Measurements from ENCODE around the gene ANKS1B. TPM values are rescaled to one million over a fixed set of nuclear protein-coding genes. Genes with fewer than 3 reads are reported as not detected.

ANKS1B gene
- total and polyA plus RNA-seq, 7 donors, result 1.0 to 57.3 (median 30.1) TPM; not detected in 1

GRCh38 chr12:99287136-99287535 lies 697.6 kb downstream of the ANKS1B start:
- no peak for DNase-seq
- Histone ChIP-seq H3K4me3 (no peak overlapping the region), H3K4me1 (no peaks in the 10 kb centered on the region), H3K36me3 (no peaks in the 10 kb centered on the region), H3K9me3 (peaks cover 0 to 9% (median 5%) of the 10 kb centered on the region in 4 donors), H3K27me3 (no peaks in the 10 kb centered on the region), H3K27ac (no peak overlapping the region)
- WGBS, 2 donors, result 80 to 86% methylated on average over 1 of the region's 1 CpG
- TF ChIP-seq POLR2A (IDR thresholded peaks at IDR 0.05), result no peak
- TF ChIP-seq EP300 (IDR thresholded peaks at IDR 0.05), result no peak
- TF ChIP-seq CTCF (IDR thresholded peaks at IDR 0.05), result no peak
- TF ChIP-seq POLR2AphosphoS5 (IDR thresholded peaks at IDR 0.05), result no peak
- intact Hi-C loops (cut with DNase I), result no loop called here

- H3K4me3 ChIP-seq, result no peak overlapping the region
- no peak for DNase-seq
- WGBS, 2 donors, result 90% methylated on average over 1 of the region's 1 CpG
- H3K4me1 ChIP-seq, result no peaks in the 10 kb centered on the region
- H3K27ac ChIP-seq, result no peak overlapping the region
- H3K9me3 ChIP-seq, result no peaks in the 10 kb centered on the region
- H3K36me3 ChIP-seq, result no peaks in the 10 kb centered on the region
- no peak for TF ChIP-seq CTCF (IDR thresholded peaks at IDR 0.05)
- TF ChIP-seq EP300 (IDR thresholded peaks at IDR 0.05), result no peak
- TF ChIP-seq POLR2AphosphoS5 (IDR thresholded peaks at IDR 0.05), result no peak
- no peak for TF ChIP-seq POLR2A (IDR thresholded peaks at IDR 0.05)
- intact Hi-C loops (cut with DNase I), result no loop called here
- H3K27me3 ChIP-seq, result no peaks in the 10 kb centered on the region
Measured at GRCh38 chr12:99284161-99284560, 700.6 kb downstream of the ANKS1B start.

GRCh38 chr12:99282624-99283023 lies 702.1 kb downstream of the ANKS1B start:
- WGBS, 2 donors, result 68 to 69% methylated on average over 5 of the region's 5 CpGs
- TF ChIP-seq POLR2AphosphoS5 (IDR thresholded peaks at IDR 0.05), result no peak
- TF ChIP-seq POLR2A (IDR thresholded peaks at IDR 0.05), result no peak
- TF ChIP-seq EP300 (IDR thresholded peaks at IDR 0.05), result no peak
- no peak for TF ChIP-seq CTCF (IDR thresholded peaks at IDR 0.05)
- H3K9me3 ChIP-seq, result no peaks in the 10 kb centered on the region
- no peaks in the 10 kb centered on the region for H3K36me3 ChIP-seq
- DNase-seq, result no peak
- H3K4me1 ChIP-seq, result no peaks in the 10 kb centered on the region
- intact Hi-C loops (cut with DNase I), result no loop called here
- no peaks in the 10 kb centered on the region for H3K27me3 ChIP-seq
- H3K27ac ChIP-seq, result no peak overlapping the region
- no peak overlapping the region for H3K4me3 ChIP-seq

- no peaks in the 10 kb centered on the region for H3K9me3 ChIP-seq
- H3K4me3 ChIP-seq, result no peak overlapping the region
- DNase-seq, result no peak
- H3K4me1 ChIP-seq, result no peaks in the 10 kb centered on the region
- TF ChIP-seq CTCF (IDR thresholded peaks at IDR 0.05) (no peak), POLR2A (IDR thresholded peaks at IDR 0.05) (no peak), EP300 (IDR thresholded peaks at IDR 0.05) (no peak), POLR2AphosphoS5 (IDR thresholded peaks at IDR 0.05) (no peak)
- H3K36me3 ChIP-seq, result no peaks in the 10 kb centered on the region
- WGBS, 2 donors, result 78 to 81% methylated on average over 1 of the region's 1 CpG
- no peaks in the 10 kb centered on the region for H3K27me3 ChIP-seq
- no peak overlapping the region for H3K27ac ChIP-seq
- intact Hi-C loops (cut with DNase I), result no loop called here
Measured at GRCh38 chr12:99282086-99282485, 702.6 kb downstream of the ANKS1B start.

GRCh38 chr12:99281277-99281676 lies 703.5 kb downstream of the ANKS1B start:
- H3K4me1 ChIP-seq, result no peaks in the 10 kb centered on the region
- no peak overlapping the region for H3K27ac ChIP-seq
- TF ChIP-seq POLR2A (IDR thresholded peaks at IDR 0.05), result no peak
- TF ChIP-seq POLR2AphosphoS5 (IDR thresholded peaks at IDR 0.05), result no peak
- no peak for TF ChIP-seq EP300 (IDR thresholded peaks at IDR 0.05)
- TF ChIP-seq CTCF (IDR thresholded peaks at IDR 0.05), result no peak
- H3K9me3 ChIP-seq, result peaks cover 0 to 2% (median under 1%) of the 10 kb centered on the region in 4 donors
- DNase-seq, result no peak
- intact Hi-C loops (cut with DNase I), result no loop called here
- H3K27me3 ChIP-seq, result no peaks in the 10 kb centered on the region
- H3K36me3 ChIP-seq, result no peaks in the 10 kb centered on the region
- 45 to 58% methylated on average over 2 of the region's 2 CpGs for WGBS, 2 donors
- no peak overlapping the region for H3K4me3 ChIP-seq
